Omental fat pad (tissue), 4 donors: Measurements from ENCODE around the gene FZR1. TPM values are rescaled to one million over a fixed set of nuclear protein-coding genes. Genes with fewer than 3 reads are reported as not detected.

Experiments
- ATAC-seq: fragments of 150-250 bp; one replicate; pipeline ENCODE4 v1.9.1; 2016; ENCODE audit warnings: mild to moderate bottlenecking, moderate library complexity; ENCODE audit not compliant: low FRiP score
- DNase-seq: peaks from one replicate; pipeline ENCODE4 v3.0.0-alpha.2; 2019; ENCODE audit warnings: low spot score
- CTCF ChIP-seq, 3 donors: fragments of 450-650 bp; IDR thresholded peaks; one replicate each; pipeline ENCODE4 v1.5.1; 2016 to 2017; ENCODE audit warnings: antibody characterized with exemption in 3 of 3, mild to moderate bottlenecking in 3 of 3, moderate library complexity in 2 of 3
- total RNA-seq, 4 donors: library from RNA; depleted of rRNA; stranded (reverse); fragments of >200 nt; gene quantifications; one replicate each; pipeline ENCODE4 v1.1.0, GENCODE V29; 2016

The FZR1 gene
- total RNA-seq, 4 donors from 2014 or later: 10.0 to 33.1 (median 15.3) TPM

- TF ChIP-seq CTCF (IDR thresholded peaks at IDR 0.05): no peak
- DNase-seq (no peak), ATAC-seq (no peak)
These were observed 30.5 kb downstream of the FZR1 start for GRCh38 chr19:3536429-3537100.

GRCh38 chr19:3537101-3537437, 31.0 kb downstream of the FZR1 start:
- no peak for TF ChIP-seq CTCF (IDR thresholded peaks at IDR 0.05)
- ATAC-seq (no peak), DNase-seq (no peak)

GRCh38 chr19:3537438-3538240, 31.5 kb downstream of the FZR1 start:
- ATAC-seq: no peak
- no peak for DNase-seq
- TF ChIP-seq CTCF (IDR thresholded peaks at IDR 0.05): no peak

DNA sequence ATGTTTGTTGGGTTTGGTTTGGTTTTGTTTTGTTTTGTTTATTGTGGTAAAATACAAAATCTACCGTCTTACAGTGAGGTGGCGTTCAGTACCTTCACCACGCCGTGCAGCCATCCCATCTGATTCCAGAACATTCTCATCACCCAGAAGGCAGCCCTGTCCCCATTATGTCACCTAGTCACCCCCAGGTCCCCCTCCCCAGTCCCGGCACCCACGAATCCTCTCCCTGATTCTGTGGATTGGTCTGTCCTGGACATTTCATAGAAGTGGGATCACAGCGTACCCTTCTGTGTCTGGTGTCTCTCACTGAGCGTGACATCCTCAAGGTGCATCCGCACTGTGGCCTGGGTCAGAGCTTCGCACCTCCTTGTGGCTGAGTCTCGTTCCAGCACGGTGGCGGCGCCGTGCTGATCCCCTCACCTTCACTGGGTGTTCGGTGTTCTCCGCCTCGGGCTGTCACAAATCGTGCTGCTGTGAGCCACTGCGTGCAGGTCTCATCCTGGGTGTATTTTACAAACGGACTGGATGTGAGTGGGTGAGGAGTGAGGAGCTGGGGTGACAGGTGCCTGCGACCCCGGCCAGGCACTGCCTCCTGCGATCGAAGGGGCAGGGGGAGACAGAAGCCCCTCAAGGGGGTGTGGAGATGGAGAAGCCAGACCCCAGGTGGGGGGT, 32.3 kb downstream of the FZR1 start:
- TF ChIP-seq CTCF (IDR thresholded peaks at IDR 0.05): no peak
- no peak for DNase-seq
- ATAC-seq: no peak

- ATAC-seq: no peak
- no peak for TF ChIP-seq CTCF (IDR thresholded peaks at IDR 0.05)
- no peak for DNase-seq
These were observed 33.0 kb downstream of the FZR1 start, which contains the start of gene TEKTIP1 for GRCh38 chr19:3538965-3539755. TEKTIP1 (plus strand) TSS chr19:3539174; CDS start chr19:3539178, 4 bp downstream.

DNA sequence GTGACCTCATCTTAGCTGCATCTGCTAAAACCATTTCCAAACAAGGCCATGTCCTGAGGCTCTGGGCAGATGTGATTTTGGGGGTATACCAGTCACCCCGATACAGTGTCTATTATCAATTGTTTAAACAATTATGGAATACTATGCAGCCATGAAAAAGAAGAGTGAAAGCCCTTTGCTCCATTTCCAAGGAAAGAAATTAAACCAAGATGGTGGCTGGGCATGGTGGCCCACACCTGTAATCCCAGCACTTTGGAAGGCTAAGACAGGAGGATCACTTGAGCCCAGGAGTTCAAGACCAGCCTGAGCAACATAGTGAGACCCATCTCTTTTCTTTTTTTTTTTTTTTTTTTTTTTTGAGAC, 33.6 kb downstream of the FZR1 start:
- no peak for TF ChIP-seq CTCF (IDR thresholded peaks at IDR 0.05)

More for the DNA sequence above, 33.6 kb downstream of the FZR1 start:
- DNase-seq (no peak), ATAC-seq (no peak)
